ENCODE results near the gene PDZRN3.

DNA sequence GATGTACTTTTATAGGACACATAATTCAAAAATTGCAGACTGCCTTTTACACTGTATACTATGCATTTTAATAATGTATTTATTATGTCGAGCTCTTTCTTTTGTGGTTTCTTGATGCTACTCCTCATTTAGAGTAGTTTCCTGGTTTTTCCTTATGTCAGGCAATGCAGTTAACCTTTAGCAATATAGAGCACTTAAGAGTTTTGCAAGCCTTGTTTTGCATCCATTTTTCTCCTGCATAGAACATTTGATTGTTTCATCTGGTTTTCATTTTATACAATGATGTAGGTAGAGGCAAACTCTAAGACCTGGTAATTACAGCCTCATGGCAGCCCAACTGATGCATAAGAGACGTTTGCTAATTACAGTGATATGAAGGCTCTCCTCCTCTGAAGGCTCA is 86.3 kb downstream of the PDZRN3 start:
- no peak for TF ChIP-seq EZH2 (IDR thresholded peaks at IDR 0.05; ENCODE audit: low read depth)
- TF ChIP-seq CTCF (conservative IDR thresholded peaks at IDR 0.05): no peak

Measured in PC-9 (cell line).